HG02588 (cell line): Measurements from ENCODE around the gene ZNF831.

Source experiments
- ATAC-seq: cut with Tn5 transposase; IDR thresholded peaks from one replicate; pipeline ENCODE4 v1.9.1; 2021; ENCODE audit warnings: mild to moderate bottlenecking, moderate library complexity; ENCODE audit not compliant: unreplicated experiment

ZNF831 gene

GRCh38 chr20:59139998-59140397, 23.6 kb upstream of the ZNF831 start:
- no peak for ATAC-seq

- no peak for ATAC-seq
Measured at GRCh38 chr20:59141818-59142581, 21.6 kb upstream of the ZNF831 start.

GRCh38 chr20:59143326-59143725, 20.3 kb upstream of the ZNF831 start:
- ATAC-seq, result no peak

- no peak for ATAC-seq
Measured at GRCh38 chr20:59144179-59144830, 19.3 kb upstream of the ZNF831 start.

GRCh38 chr20:59144831-59145196, 18.8 kb upstream of the ZNF831 start:
- ATAC-seq, result no peak

GRCh38 chr20:59145247-59145923, 18.2 kb upstream of the ZNF831 start:
- no peak for ATAC-seq

GRCh38 chr20:59145924-59146779, 17.5 kb upstream of the ZNF831 start:
- no peak for ATAC-seq

GRCh38 chr20:59146780-59147565, 16.6 kb upstream of the ZNF831 start:
- no peak for ATAC-seq

GRCh38 chr20:59147586-59147985, 16.0 kb upstream of the ZNF831 start:
- ATAC-seq, result no peak

- ATAC-seq, result no peak
Measured at GRCh38 chr20:59148701-59149493, 14.7 kb upstream of the ZNF831 start.

- ATAC-seq, result no peak
Measured at GRCh38 chr20:59149678-59150504, 13.7 kb upstream of the ZNF831 start.

- ATAC-seq, result no peak
Measured at GRCh38 chr20:59150821-59151251, 12.8 kb upstream of the ZNF831 start.

- no peak for ATAC-seq
Measured at GRCh38 chr20:59151391-59151790, 12.2 kb upstream of the ZNF831 start.

- ATAC-seq, result no peak
Measured at GRCh38 chr20:59151820-59152219, 11.8 kb upstream of the ZNF831 start.

GRCh38 chr20:59152559-59153354, 10.9 kb upstream of the ZNF831 start:
- no peak for ATAC-seq

GRCh38 chr20:59153355-59153681, 10.3 kb upstream of the ZNF831 start:
- ATAC-seq, result no peak

- ATAC-seq, result no peak
Measured at GRCh38 chr20:59153832-59154231, 9.8 kb upstream of the ZNF831 start.
